SH-SY5Y (cell line): ENCODE measurements around the gene TMPRSS11B.

Experiments
- GATA2 ChIP-seq: IDR thresholded peaks from 2 replicates; pipeline ENCODE4 v1.6.1; 2011; ENCODE audit warnings: mild to moderate bottlenecking, low read depth, low read length
- GATA3 ChIP-seq: IDR thresholded peaks from 2 replicates; pipeline ENCODE4 v1.6.1; 2011; ENCODE audit warnings: low read depth, mild to moderate bottlenecking, low read length, moderate library complexity

Gene TMPRSS11B

GRCh38 chr4:68245594-68245993 lies at the start of gene TMPRSS11B:
TSS of gene TMPRSS11B (minus strand) at chr4:68245694. CDS start at chr4:68245558, 136 bp downstream.
- TF ChIP-seq GATA2 (no peak), GATA3 (no peak)

- TF ChIP-seq GATA2 (no peak), GATA3 (no peak)
These were observed 45.8 kb upstream of the TMPRSS11B start for GRCh38 chr4:68291256-68291655.

- TF ChIP-seq GATA3 (no peak), GATA2 (no peak)
These were observed 42.9 kb upstream of the TMPRSS11B start for GRCh38 chr4:68288393-68288740.

GRCh38 chr4:68287704-68288392 lies 42.4 kb upstream of the TMPRSS11B start:
- TF ChIP-seq GATA2, result no peak
- TF ChIP-seq GATA3, result no peak

- TF ChIP-seq GATA3, result no peak
- TF ChIP-seq GATA2, result no peak
These were observed 38.2 kb upstream of the TMPRSS11B start for GRCh38 chr4:68283714-68284113.

GRCh38 chr4:68283095-68283494 lies 37.6 kb upstream of the TMPRSS11B start:
- no peak for TF ChIP-seq GATA2
- TF ChIP-seq GATA3, result no peak

- TF ChIP-seq GATA2 (no peak), GATA3 (no peak)
These were observed 32.5 kb upstream of the TMPRSS11B start for GRCh38 chr4:68278029-68278428.

GRCh38 chr4:68277627-68278026 lies 32.1 kb upstream of the TMPRSS11B start:
- TF ChIP-seq GATA2 (no peak), GATA3 (no peak)

GRCh38 chr4:68272860-68273259 lies 27.4 kb upstream of the TMPRSS11B start:
- no peak for TF ChIP-seq GATA3
- no peak for TF ChIP-seq GATA2

GRCh38 chr4:68272380-68272779 lies 26.9 kb upstream of the TMPRSS11B start:
- TF ChIP-seq GATA2 (no peak), GATA3 (no peak)

GRCh38 chr4:68271851-68272357 lies 26.4 kb upstream of the TMPRSS11B start:
- no peak for TF ChIP-seq GATA3
- TF ChIP-seq GATA2, result no peak

- TF ChIP-seq GATA3 (no peak), GATA2 (no peak)
These were observed 22.0 kb upstream of the TMPRSS11B start for GRCh38 chr4:68267433-68267944.

GRCh38 chr4:68264875-68265565 lies 19.5 kb upstream of the TMPRSS11B start:
- no peak for TF ChIP-seq GATA3
- TF ChIP-seq GATA2, result no peak

- TF ChIP-seq GATA2 (no peak), GATA3 (no peak)
These were observed 13.7 kb upstream of the TMPRSS11B start for GRCh38 chr4:68259191-68259590.

- TF ChIP-seq GATA3 (no peak), GATA2 (no peak)
These were observed 12.2 kb upstream of the TMPRSS11B start for GRCh38 chr4:68257719-68258118.

- TF ChIP-seq GATA3 (no peak), GATA2 (no peak)
These were observed 10.8 kb upstream of the TMPRSS11B start for GRCh38 chr4:68256284-68256683.
